Stimulated activated naive CD8-positive, alpha-beta T cell treated with anti-CD3 and anti-CD28 coated beads, Interleukin-15, Interleukin-2, amounts not matched to agents 100 ng/mL and 50 ng/mL, for 24 hours (primary cell): ENCODE results near the gene MEGF11.
A peak's percentile ranks its signal among the peaks of the same experiment; 100 is the strongest.
"Not testable (repeated sequence)": the region's sequence is repeated elsewhere in the genome, so short reads cannot be mapped to it uniquely, and the experiment has no call there.

Source experiments
- H3K27ac Mint-ChIP-seq: one replicate; pipeline ENCODE4 v1.8.0; 2021; ENCODE audit warnings: mild to moderate bottlenecking, mixed read lengths
- H3K27me3 Mint-ChIP-seq: one replicate; pipeline ENCODE4 v1.8.0; 2021; ENCODE audit warnings: mixed read lengths
- H3K36me3 Mint-ChIP-seq: one replicate; pipeline ENCODE4 v1.8.0; 2021; ENCODE audit warnings: low read depth, mixed read lengths
- H3K4me1 Mint-ChIP-seq: one replicate; pipeline ENCODE4 v1.8.0; 2021; ENCODE audit warnings: low read depth, mixed read lengths
- H3K4me3 Mint-ChIP-seq: one replicate; pipeline ENCODE4 v1.8.0; 2021; ENCODE audit warnings: mild to moderate bottlenecking, mixed read lengths
- H3K9me3 Mint-ChIP-seq: one replicate; pipeline ENCODE4 v1.8.0; 2021; ENCODE audit warnings: mixed read lengths

MEGF11 gene

DNA sequence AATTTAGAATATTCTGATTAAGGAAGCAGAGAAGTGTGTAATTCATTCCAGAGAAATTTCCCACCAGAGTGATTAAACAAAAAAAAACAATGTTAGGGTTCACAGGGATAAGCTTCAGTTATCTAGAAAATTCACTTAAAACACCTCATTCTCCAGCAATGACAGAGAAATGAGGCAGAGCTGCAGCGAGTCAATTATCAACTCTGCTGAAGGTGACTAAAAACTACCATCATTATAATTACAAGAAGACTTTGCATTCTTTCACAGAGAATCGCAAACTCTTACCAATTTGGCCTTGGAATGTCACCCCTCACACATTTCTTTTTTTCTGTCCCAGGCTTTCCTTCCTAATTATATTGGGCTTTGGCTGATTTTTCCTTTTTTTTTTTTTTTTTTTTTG is 267.1 kb downstream of the MEGF11 start:
- Mint-ChIP-seq H3K4me1 (peaks cover 5% of the 10 kb centered on the region), H3K4me3 (no peak overlapping the region), H3K27me3 (peaks cover 37% of the 10 kb centered on the region), H3K9me3 (no peaks in the 10 kb centered on the region), H3K36me3 (no peaks in the 10 kb centered on the region), H3K27ac (no peak overlapping the region)

DNA sequence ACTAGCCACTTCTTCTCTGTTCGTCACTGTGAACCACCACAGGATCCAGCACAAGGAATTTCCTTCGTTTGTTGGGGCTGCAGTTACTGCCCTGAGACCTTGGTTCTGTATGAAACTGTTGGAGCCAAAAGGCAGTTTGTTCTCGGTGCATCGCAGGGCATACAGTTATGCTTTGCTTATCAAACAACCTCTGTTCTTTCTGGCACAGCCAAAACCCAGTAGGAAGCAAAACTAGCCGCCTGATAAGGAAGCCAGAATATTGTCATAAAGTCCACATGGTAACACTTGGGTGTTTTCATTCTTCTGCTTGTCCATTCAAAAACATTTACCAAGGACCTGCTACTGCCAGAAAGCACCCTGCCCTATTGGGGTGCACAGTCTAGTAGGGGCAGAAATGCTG is 268.2 kb downstream of the MEGF11 start:
- H3K4me1 Mint-ChIP-seq: peaks cover 5% of the 10 kb centered on the region
- H3K27ac Mint-ChIP-seq: no peak overlapping the region
- no peaks in the 10 kb centered on the region for H3K9me3 Mint-ChIP-seq
- no peaks in the 10 kb centered on the region for H3K36me3 Mint-ChIP-seq
- H3K4me3 Mint-ChIP-seq: no peak overlapping the region
- peaks cover 30% of the 10 kb centered on the region for H3K27me3 Mint-ChIP-seq

DNA sequence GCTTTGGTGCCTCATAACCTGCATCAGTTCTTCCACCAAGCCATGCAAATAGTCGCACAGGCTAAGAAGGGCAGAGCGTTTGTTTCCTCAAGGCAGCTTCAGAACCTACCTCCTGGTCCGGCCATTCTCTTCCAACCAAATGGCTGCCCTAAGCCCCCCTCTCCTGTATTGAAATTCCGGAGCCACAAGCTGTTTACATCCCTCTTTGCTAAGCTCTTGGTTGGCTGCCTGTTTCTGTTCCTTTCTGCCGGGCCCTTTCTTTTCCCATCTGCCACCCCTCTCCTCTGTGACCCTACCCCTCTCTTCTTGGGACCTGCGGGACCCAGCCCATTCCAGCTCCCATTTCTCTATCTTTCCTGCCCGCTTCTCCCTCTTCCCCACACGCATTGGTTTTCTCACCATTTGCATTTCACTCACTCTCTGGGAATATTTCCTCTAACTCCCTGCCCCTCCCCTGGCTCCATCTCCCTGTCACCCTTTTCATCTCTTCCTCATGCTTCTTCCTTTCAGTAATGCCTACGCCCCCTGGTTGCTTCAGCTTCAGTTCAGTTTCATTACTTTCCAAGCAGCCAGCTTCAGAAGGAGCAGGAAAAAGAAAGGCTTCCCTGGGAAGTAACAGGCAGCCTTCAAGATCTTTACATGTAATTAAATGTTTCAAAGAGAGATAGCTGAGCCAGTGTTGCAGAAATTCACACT is 270.8 kb downstream of the MEGF11 start:
- Mint-ChIP-seq H3K27ac (no peak overlapping the region), H3K36me3 (no peaks in the 10 kb centered on the region), H3K9me3 (no peaks in the 10 kb centered on the region), H3K4me3 (peak overlapping the region; percentile 49), H3K27me3 (peaks cover 24% of the 10 kb centered on the region), H3K4me1 (peaks cover 5% of the 10 kb centered on the region)

DNA sequence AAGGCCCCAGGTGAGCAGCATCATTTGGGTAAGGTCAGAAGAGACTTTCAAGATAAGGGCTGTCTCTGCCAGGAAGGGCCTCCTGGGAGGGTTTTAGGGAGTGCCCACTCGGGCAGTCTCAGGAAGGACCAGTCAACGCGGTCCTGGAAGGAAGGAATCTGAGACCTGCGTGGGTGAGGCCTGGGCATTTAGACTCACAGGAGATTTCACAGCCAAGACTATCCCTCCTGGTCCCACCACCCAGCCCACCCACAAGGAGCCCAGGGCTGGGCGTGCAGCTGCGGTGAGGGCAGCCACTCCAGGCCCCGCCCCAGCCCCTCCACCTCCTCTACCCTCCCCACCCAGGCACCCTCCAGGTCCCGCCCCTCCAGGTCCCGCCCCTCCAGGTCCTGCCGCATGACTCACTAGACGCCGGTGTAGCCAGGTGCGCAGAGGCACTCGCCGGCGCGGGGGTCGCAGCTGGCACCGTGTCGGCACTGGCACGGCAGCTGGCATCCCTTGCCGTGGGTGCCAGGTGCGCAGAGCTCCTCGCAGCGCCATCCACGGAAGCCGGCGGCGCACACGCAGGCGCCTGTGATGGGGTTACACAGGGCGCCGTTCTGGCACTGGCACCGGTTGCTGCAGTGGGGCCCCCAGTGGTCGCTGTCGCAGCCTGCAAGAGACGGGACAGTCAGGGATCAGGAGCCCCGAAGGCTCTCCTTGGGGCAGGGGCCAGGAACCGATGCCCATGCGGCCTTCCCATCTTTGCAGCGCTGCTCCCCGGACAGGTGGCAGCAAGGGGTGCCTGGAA is 271.5 kb downstream of the MEGF11 start:
- Mint-ChIP-seq H3K9me3 (no peaks in the 10 kb centered on the region), H3K4me3 (peak overlapping the region; percentile 49), H3K36me3 (no peaks in the 10 kb centered on the region), H3K27ac (no peak overlapping the region), H3K4me1 (peaks cover 5% of the 10 kb centered on the region), H3K27me3 (peaks cover 24% of the 10 kb centered on the region)

DNA sequence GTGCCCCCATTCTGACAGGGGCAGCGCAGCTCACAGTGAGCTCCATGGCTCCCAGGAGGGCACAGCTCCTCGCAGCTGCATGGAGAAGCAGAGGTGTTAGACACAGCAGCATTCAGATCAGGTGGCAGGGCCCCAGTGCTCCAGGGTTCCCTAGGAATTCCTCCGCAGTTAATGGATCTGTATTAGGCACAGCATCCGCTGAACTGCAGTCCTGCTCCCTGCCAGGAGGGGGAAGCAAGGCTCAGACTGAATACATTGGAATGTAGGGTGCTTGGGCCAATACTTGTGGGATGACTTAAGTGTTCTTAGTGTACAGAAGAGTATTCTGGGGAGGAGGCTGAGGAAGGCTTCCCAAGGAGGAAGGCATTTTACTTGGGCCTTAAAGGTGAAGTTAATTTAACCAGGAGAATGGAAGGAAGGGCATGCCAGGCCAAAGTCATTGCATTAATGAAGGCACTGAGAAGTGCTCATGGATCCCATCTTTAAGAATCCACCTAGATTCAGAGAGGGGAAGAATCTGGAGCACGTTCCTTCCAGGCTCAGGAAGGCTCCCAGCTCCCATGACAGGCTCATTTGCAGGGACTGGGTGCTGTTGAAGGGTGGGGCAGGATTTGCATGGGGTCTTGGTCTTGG is 272.6 kb downstream of the MEGF11 start:
- H3K9me3 Mint-ChIP-seq: no peaks in the 10 kb centered on the region
- H3K27me3 Mint-ChIP-seq: peaks cover 19% of the 10 kb centered on the region
- peaks cover 5% of the 10 kb centered on the region for H3K4me1 Mint-ChIP-seq
- H3K36me3 Mint-ChIP-seq: no peaks in the 10 kb centered on the region
- H3K4me3 Mint-ChIP-seq: no peak overlapping the region
- no peak overlapping the region for H3K27ac Mint-ChIP-seq

DNA sequence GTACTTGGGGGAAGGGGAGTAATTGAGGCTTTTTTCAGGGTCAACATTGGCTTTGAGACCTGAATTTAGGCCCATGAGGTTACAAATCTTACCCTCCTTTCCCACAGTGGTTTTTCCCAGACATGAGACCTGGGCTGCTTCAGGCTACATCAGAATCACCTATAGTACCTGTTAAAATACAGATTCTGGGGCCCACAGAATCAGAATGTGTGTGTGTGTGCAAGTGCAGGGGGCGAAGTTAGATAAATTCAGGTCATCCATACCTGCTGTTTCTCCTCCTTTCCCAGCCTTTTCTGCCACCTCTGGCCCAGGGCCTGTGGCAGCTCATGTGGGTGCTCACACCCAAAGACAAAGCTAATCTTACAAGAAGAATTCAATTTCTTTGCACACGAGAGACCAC is 273.7 kb downstream of the MEGF11 start:
- H3K36me3 Mint-ChIP-seq: no peaks in the 10 kb centered on the region
- no peaks in the 10 kb centered on the region for H3K9me3 Mint-ChIP-seq
- H3K4me1 Mint-ChIP-seq: peaks cover 5% of the 10 kb centered on the region
- H3K27me3 Mint-ChIP-seq: peaks cover 19% of the 10 kb centered on the region
- no peak overlapping the region for H3K27ac Mint-ChIP-seq
- no peak overlapping the region for H3K4me3 Mint-ChIP-seq

DNA sequence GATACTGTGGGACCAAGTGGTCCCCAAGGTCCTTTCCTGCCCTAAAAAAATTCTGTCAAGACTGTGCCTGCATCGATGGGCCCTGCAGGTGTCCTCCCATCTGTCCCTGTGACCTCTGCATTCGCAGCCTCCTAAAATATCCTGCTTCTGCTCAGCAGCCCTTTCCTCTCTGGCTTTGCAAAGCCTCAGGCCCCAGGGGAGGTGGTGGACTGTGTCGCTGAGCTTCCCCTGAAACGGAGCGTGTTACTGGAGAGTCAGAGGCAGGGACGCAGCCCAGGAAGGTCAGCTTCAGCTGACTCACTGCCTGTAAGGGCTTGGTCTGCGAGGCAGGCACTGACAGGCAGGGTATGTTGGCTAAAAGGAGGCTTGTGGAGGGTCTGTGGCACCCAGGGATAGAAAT is 274.2 kb downstream of the MEGF11 start:
- H3K27me3 Mint-ChIP-seq: peaks cover 19% of the 10 kb centered on the region
- no peaks in the 10 kb centered on the region for H3K36me3 Mint-ChIP-seq
- no peak overlapping the region for H3K27ac Mint-ChIP-seq
- peaks cover 5% of the 10 kb centered on the region for H3K4me1 Mint-ChIP-seq
- no peaks in the 10 kb centered on the region for H3K9me3 Mint-ChIP-seq
- H3K4me3 Mint-ChIP-seq: no peak overlapping the region

DNA sequence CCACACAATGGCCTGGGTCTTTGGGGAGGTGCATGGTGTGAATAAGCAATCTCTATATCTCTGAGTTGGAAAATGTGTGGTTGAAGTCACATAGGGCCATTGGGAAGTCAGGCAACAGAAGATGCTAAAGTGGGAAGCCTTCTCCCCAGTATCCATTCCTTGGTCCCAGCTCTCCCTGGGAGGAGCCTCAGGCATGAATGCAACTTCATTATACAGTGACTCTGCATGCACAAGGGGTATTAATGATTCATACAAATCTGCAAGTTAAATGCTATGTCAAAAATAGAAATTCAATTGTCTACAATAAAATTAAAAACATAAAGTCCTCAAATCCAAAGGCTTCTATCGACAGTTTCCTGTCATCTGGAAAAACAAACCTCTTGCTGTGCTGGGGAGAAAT is 275.4 kb downstream of the MEGF11 start:
- Mint-ChIP-seq H3K27me3 (peaks cover 17% of the 10 kb centered on the region), H3K27ac (no peak overlapping the region), H3K36me3 (no peaks in the 10 kb centered on the region), H3K9me3 (no peaks in the 10 kb centered on the region), H3K4me1 (peaks cover 5% of the 10 kb centered on the region), H3K4me3 (no peak overlapping the region)

DNA sequence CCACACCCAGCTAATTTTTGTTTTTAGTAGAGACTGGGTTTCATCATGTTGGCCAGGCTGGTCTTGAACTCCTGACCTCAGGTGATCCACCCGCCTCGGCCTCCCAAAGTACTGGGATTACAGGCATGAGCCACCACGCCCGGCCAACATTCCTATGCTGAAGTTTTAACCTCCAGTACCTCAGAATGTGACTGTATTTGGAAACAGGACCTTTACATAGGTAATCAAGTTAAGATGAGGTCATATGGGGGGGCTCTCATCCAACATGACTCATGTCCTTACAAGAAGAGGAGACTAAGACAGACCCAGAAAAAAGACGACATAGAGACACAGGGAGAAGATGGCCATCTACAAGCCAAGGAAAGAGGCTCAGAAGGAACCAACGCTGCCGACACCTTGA is 277.4 kb downstream of the MEGF11 start:
- not testable (repeated sequence) for H3K9me3 Mint-ChIP-seq, H3K27ac Mint-ChIP-seq, H3K4me3 Mint-ChIP-seq, H3K36me3 Mint-ChIP-seq, H3K4me1 Mint-ChIP-seq
- H3K27me3 Mint-ChIP-seq: peaks cover 11% of the 10 kb centered on the region

DNA sequence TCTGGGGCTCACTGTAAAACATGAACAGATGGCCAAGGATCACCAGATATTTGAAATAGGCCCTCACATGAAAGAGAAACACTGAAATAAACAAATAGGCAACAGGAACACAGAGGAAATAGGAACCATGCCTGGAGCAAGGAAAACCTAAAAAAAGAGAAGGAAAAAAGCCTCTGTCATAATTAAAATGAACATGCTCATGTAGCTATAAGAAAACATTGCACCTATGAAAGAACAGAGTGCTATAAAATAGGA is 281.9 kb downstream of the MEGF11 start:
- Mint-ChIP-seq H3K36me3 (no peaks in the 10 kb centered on the region), H3K9me3 (no peaks in the 10 kb centered on the region)

DNA sequence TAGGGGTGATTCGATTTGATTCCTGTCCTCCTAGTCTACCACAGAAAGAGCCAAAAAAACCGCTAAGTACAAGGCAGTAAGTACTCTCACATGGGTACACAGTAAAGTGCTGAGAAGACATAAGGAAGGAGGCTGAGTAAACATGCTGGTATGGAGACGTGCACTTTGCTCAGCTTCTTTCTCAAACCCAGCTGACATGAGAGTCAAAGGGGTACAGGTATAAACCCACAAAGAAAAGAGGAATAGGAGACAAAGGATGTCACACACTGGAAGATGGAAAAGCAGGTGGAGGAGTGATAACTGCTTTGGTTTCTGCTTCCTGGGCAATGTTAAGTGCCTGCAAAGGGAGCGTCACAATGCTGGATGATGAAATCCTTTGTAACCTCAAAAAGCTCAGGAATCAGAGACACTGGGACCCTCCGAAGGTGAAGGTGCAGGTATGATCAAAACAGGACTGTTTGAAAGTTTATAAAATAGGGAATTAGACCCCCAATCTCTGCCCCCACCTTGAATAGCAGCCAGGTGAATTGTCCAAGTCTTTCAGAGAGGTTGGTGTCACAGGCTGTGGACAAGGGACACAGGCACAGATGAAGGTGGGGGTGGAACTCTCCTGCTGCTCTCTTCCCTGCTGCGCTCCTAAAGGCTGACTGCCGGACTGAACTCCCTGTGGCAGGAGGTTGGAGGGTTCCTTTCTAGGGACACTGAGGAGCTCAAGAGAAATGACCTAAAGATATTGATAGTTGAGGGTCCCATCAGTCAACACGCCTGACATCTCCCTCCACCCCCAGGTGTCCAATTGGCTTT is 282.4 kb downstream of the MEGF11 start:
- Mint-ChIP-seq H3K9me3 (no peaks in the 10 kb centered on the region), H3K4me1 (no peaks in the 10 kb centered on the region), H3K27me3 (peaks cover 31% of the 10 kb centered on the region)

More for the DNA sequence above, 281.9 kb downstream of the MEGF11 start:
- Mint-ChIP-seq H3K27me3 (peaks cover 31% of the 10 kb centered on the region), H3K4me1 (no peaks in the 10 kb centered on the region), H3K4me3 (no peak overlapping the region), H3K27ac (no peak overlapping the region)

DNA sequence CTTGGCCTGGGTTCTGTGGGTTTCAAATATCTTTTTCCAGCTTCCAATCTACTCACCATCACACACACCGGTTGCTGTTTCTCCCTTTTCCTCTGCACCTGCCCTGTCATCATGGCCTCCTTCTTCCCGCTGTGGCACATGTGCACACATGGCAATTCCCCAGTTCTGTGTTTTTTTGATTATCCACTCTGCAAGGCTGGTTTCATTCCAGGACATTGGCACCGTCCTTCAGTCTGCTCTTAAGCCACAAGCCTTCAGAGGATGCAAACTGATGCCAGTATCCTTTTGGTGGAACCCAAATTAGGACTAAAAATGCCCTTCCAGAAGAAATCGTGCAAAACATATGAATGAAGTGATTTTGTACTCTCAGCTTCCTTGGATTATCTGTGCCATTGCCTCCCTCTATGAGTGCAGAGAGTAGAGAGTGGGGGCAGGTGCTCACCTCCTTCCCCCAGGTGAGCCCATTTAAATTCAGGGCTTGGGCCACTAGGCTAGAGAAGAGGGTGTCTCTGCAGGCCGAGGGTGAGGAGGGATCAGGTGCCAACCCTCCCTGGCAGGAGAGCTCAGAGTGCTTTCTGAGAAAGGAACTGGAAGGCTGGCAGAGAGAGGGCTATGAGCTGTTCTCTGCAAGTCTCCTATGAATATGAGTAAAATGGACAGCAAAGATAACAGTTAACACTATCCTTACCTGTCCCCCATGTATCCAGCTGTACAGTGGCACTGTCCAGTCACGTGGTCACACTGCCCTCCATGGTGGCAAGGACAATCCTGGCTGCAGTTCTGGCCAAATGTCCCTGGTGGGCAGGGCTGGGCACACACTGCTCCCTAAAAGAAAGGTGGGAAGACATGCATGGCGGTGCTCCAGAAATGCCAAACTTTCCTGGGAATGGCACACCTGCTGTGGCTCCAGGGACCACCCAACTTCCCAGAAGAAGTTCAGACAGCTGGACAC is 283.4 kb downstream of the MEGF11 start:
- no peaks in the 10 kb centered on the region for H3K36me3 Mint-ChIP-seq
- peaks cover 31% of the 10 kb centered on the region for H3K27me3 Mint-ChIP-seq
- no peak overlapping the region for H3K27ac Mint-ChIP-seq
- H3K4me1 Mint-ChIP-seq: no peaks in the 10 kb centered on the region
- no peak overlapping the region for H3K4me3 Mint-ChIP-seq
- no peaks in the 10 kb centered on the region for H3K9me3 Mint-ChIP-seq

More for the DNA sequence above, 282.4 kb downstream of the MEGF11 start:
- Mint-ChIP-seq H3K4me3 (no peak overlapping the region), H3K27ac (no peak overlapping the region), H3K36me3 (no peaks in the 10 kb centered on the region)

DNA sequence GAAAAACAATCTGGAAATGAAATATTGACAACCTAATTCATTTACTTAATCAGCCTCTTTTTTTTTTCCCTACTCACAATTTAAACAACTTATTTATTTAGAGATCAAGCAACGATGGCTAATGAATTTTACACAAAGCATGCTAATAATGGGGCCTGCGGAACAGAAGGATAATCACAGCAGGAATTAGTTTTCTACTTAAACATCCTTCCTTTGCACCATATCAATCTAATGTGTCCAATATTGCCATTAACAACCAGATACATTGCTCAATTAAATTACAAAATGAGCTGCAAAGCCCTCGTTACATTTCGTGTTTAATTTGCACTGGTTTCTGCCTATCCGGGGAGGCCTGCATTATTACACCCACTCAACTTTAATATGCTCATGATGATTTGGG is 285.0 kb downstream of the MEGF11 start:
- H3K9me3 Mint-ChIP-seq: no peaks in the 10 kb centered on the region
- H3K27me3 Mint-ChIP-seq: peaks cover 26% of the 10 kb centered on the region
- no peaks in the 10 kb centered on the region for H3K36me3 Mint-ChIP-seq
- no peaks in the 10 kb centered on the region for H3K4me1 Mint-ChIP-seq
- no peak overlapping the region for H3K27ac Mint-ChIP-seq
- no peak overlapping the region for H3K4me3 Mint-ChIP-seq

DNA sequence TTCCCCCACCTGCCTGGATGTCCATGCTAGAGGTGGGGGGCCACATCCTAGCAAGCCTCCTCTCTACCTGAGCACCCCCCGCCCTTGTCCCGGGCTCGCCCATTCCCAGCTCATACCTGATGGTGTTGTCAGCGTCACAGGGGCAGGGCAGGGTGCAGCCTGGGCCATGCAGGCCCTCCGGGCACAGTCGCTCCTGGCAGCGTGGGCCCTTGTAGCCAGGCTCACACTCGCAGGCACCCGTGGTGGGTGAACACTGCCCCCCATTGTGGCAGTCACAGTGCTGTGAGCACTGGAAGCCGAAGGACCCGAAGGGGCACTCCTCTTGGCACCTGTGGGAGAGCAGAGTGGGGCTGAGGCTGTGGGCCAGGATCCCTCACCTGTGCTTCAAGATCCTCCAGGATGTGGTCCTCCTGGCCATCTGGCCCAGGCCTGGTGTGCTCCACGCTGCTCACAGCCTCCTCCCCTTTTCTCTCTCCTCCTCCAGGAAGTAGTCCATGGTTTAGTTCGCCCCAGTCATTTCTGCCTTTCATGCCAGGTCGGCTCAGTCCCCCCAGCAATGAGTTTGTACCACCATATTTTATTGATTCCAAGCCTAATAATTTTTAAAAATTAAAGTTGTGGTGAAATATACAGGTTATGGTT is 288.6 kb downstream of the MEGF11 start:
- H3K27ac Mint-ChIP-seq: no peak overlapping the region
- peaks cover 19% of the 10 kb centered on the region for H3K27me3 Mint-ChIP-seq
- no peaks in the 10 kb centered on the region for H3K4me1 Mint-ChIP-seq
- no peaks in the 10 kb centered on the region for H3K9me3 Mint-ChIP-seq
- H3K4me3 Mint-ChIP-seq: no peak overlapping the region
- H3K36me3 Mint-ChIP-seq: no peaks in the 10 kb centered on the region
